Suprapubic skin (tissue), 3 donors: ENCODE results near the gene EIF4A2.
"Not testable (repeated sequence)": the region's sequence is repeated elsewhere in the genome, so short reads cannot be mapped to it uniquely, and the experiment has no call there.

Experiments
- CTCF ChIP-seq, 2 donors: fragments of 200-600 bp in 1 of 2; fragments of 450-650 bp in 1 of 2; sonication (generic) in 1 of 2; IDR thresholded peaks; one replicate each; pipeline ENCODE4 v1.5.1; 2016 to 2019; ENCODE audit warnings: antibody characterized with exemption in 2 of 2, mild to moderate bottlenecking in 1 of 2, moderate library complexity in 1 of 2
- EP300 ChIP-seq: sonication (generic); formaldehyde crosslinking; IDR thresholded peaks from one replicate; pipeline ENCODE4 v1.6.1; 2017; ENCODE audit warnings: antibody characterized with exemption

GRCh38 chr3:186811313-186811712 is 27.9 kb downstream of the EIF4A2 start:
- not testable (repeated sequence) for TF ChIP-seq EP300; CTCF (IDR thresholded peaks at IDR 0.05)
